H1 (cell line): ENCODE results near the gene CDK12. TPM values are rescaled to one million over a fixed set of nuclear protein-coding genes. Genes with fewer than 3 reads are reported as not detected.
A peak's percentile ranks its signal among the peaks of the same experiment; 100 is the strongest.

Experiments
- CTCF ChIA-PET: fragments of 300-600 bp; sonication (Branson Sonifier 250); formaldehyde crosslinking; loops from one replicate; lab custom pipeline; 2021; ENCODE audit not compliant: partially characterized antibody; lab: Charles Lee
- POLR2A ChIA-PET: fragments of 300-600 bp; sonication (Branson Sonifier 250); formaldehyde crosslinking; loops from one replicate; lab custom pipeline; 2021; ENCODE audit warnings: inconsistent platforms; ENCODE audit not compliant: partially characterized antibody; lab: Charles Lee
- DNase-seq, 2 experiments: peaks; one replicate each; pipeline versions ENCODE4 v3.0.0 to v3.0.0-alpha.2; 2010 to 2022; ENCODE audit warnings: low spot score in 2 of 2, low read depth in 1 of 2, mixed read lengths in 1 of 2
- FAIRE-seq: peaks from 2 replicates; lab custom pipeline; 2011; peaks lifted over from hg19 to GRCh38; lab: Jason Lieb, UNC
- H2AFZ ChIP-seq: 2 replicates; pipeline ENCODE4 v1.8.1; 2012; ENCODE audit warnings: low read length, inconsistent platforms
- H2AK5ac ChIP-seq: 2 replicates; pipeline ENCODE4 v1.6.1; 2013; ENCODE audit warnings: low read depth, low read length
- H2BK120ac ChIP-seq: replicated peaks from 2 replicates; pipeline ENCODE3; 2013; ENCODE audit warnings: low read depth, low read length, inconsistent platforms
- H2BK12ac ChIP-seq: 2 replicates; pipeline ENCODE4 v1.6.1; 2013; ENCODE audit warnings: low read depth, low read length
- H2BK15ac ChIP-seq: 2 replicates; pipeline ENCODE4 v1.6.1; 2013; ENCODE audit warnings: low read length
- H2BK20ac ChIP-seq: 2 replicates; pipeline ENCODE4 v1.6.1; 2013; ENCODE audit warnings: low read length
- H2BK5ac ChIP-seq: 2 replicates; pipeline ENCODE4 v1.6.1; 2013; ENCODE audit warnings: low read depth, low read length
- H3K14ac ChIP-seq: 2 replicates; pipeline ENCODE4 v1.6.1; 2013; ENCODE audit warnings: inconsistent platforms; ENCODE audit not compliant: insufficient read length
- H3K18ac ChIP-seq: 2 replicates; pipeline ENCODE4 v1.6.1; 2013; ENCODE audit warnings: low read length; ENCODE audit errors: extremely low read depth
- H3K23ac ChIP-seq: 2 replicates; pipeline ENCODE4 v1.6.1; 2013; ENCODE audit warnings: inconsistent platforms; ENCODE audit not compliant: insufficient read length
- H3K23me2 ChIP-seq: 2 replicates; pipeline ENCODE4 v1.6.1; 2013; ENCODE audit warnings: low read depth, low read length
- H3K27ac ChIP-seq: 2 replicates; pipeline ENCODE4 v1.6.1; 2011; ENCODE audit warnings: low read depth, low read length, inconsistent platforms
- H3K27me3 ChIP-seq, 4 experiments: replicated peaks in 1 of 4; 1 replicate in 1 of 4; 2 replicates in 3 of 4; pipeline versions ENCODE4 v1.6.1 to v1.8.1; 2011 to 2013; ENCODE audit warnings: low read length in 3 of 4, mild to moderate bottlenecking in 3 of 4, inconsistent platforms in 2 of 4, mixed read lengths in 2 of 4, moderate library complexity in 1 of 4; ENCODE audit not compliant: control insufficient read depth in 3 of 4, insufficient read depth in 3 of 4; ENCODE audit errors: extremely low read depth in 1 of 4
- H3K36me3 ChIP-seq, 4 experiments: 2 replicates each; pipeline versions ENCODE4 v1.6.1 to v1.8.1; 2011 to 2013; ENCODE audit warnings: mild to moderate bottlenecking in 4 of 4, low read length in 3 of 4, moderate library complexity in 2 of 4, control low read depth in 1 of 4, inconsistent platforms in 1 of 4; ENCODE audit not compliant: insufficient read depth in 4 of 4, control insufficient read depth in 2 of 4
- H3K4ac ChIP-seq: replicated peaks from 2 replicates; pipeline ENCODE3; 2013; ENCODE audit warnings: low read length, low read depth, mixed read lengths, inconsistent platforms; ENCODE audit not compliant: insufficient read length
- H3K4me1 ChIP-seq, 4 experiments: replicated peaks in 1 of 4; 1 replicate in 1 of 4; 2 replicates in 3 of 4; pipeline versions ENCODE4 v1.6.1 to v1.8.1; 2011 to 2013; ENCODE audit warnings: low read length in 3 of 4, inconsistent platforms in 2 of 4, mixed read lengths in 1 of 4; ENCODE audit not compliant: insufficient read depth in 4 of 4, control insufficient read depth in 3 of 4
- H3K4me2 ChIP-seq, 2 experiments: 2 replicates each; pipeline versions ENCODE4 v1.6.1 to v1.8.1; 2011 to 2013; ENCODE audit warnings: low read depth in 2 of 2, low read length in 2 of 2, control low read depth in 1 of 2, inconsistent platforms in 1 of 2, mild to moderate bottlenecking in 1 of 2; ENCODE audit not compliant: insufficient read depth in 1 of 2
- H3K4me3 ChIP-seq, 4 experiments: fragments of 200-600, 300-600 bp in 1 of 4; sonication (generic), shearing (Covaris generic), sonication (Bioruptor Twin) in 1 of 4; 2 replicates each; pipeline versions ENCODE4 v1.5.1 to v1.8.1; 2011 to 2016; ENCODE audit warnings: low read length in 4 of 4, low read depth in 3 of 4, control low read depth in 2 of 4, inconsistent platforms in 2 of 4, mild to moderate bottlenecking in 2 of 4, mixed read lengths in 1 of 4, moderate library complexity in 1 of 4; ENCODE audit not compliant: insufficient read depth in 2 of 4; ENCODE audit errors: extremely low read depth in 1 of 4
- H3K56ac ChIP-seq: replicated peaks from 2 replicates; pipeline ENCODE3; 2013; ENCODE audit warnings: low read depth, mild to moderate bottlenecking, mixed read lengths, low read length, inconsistent platforms; ENCODE audit not compliant: insufficient read length
- H3K79me1 ChIP-seq: 2 replicates; pipeline ENCODE4 v1.6.1; 2013; ENCODE audit warnings: low read depth, low read length, control low read depth
- H3K79me2 ChIP-seq, 2 experiments: 2 replicates each; pipeline versions ENCODE4 v1.6.1 to v1.8.1; 2012 to 2013; ENCODE audit warnings: low read length in 2 of 2, mild to moderate bottlenecking in 2 of 2, inconsistent platforms in 1 of 2; ENCODE audit not compliant: insufficient read depth in 2 of 2, control insufficient read depth in 1 of 2
- H3K9ac ChIP-seq, 4 experiments: replicated peaks in 1 of 4; 1 replicate in 1 of 4; 2 replicates in 3 of 4; pipeline versions ENCODE4 v1.6.1 to v1.8.1; 2011 to 2013; ENCODE audit warnings: low read depth in 3 of 4, low read length in 3 of 4, control low read depth in 2 of 4, mild to moderate bottlenecking in 2 of 4, moderate library complexity in 2 of 4, inconsistent platforms in 1 of 4; ENCODE audit errors: extremely low read depth in 1 of 4
- H3K9me3 ChIP-seq, 2 experiments: 2 replicates each; pipeline versions ENCODE4 v1.6.1 to v1.8.1; 2012 to 2013; ENCODE audit warnings: mild to moderate bottlenecking in 2 of 2, moderate library complexity in 2 of 2, control low read depth in 1 of 2, inconsistent platforms in 1 of 2, low read depth in 1 of 2, low read length in 1 of 2, mixed read lengths in 1 of 2; ENCODE audit not compliant: insufficient read depth in 2 of 2
- H4K20me1 ChIP-seq, 2 experiments: replicated peaks in 1 of 2; 2 replicates each; pipeline versions ENCODE3 to v1.8.1; 2011 to 2013; ENCODE audit warnings: inconsistent platforms in 2 of 2, low read length in 2 of 2, mild to moderate bottlenecking in 1 of 2; ENCODE audit not compliant: insufficient read depth in 2 of 2, control insufficient read depth in 1 of 2
- H4K5ac ChIP-seq: 2 replicates; pipeline ENCODE4 v1.6.1; 2013; ENCODE audit warnings: low read length, low read depth, mixed read lengths, inconsistent platforms; ENCODE audit not compliant: insufficient read length
- H4K8ac ChIP-seq: 2 replicates; pipeline ENCODE4 v1.8.0; 2013; ENCODE audit warnings: mild to moderate bottlenecking, moderate library complexity, low read length, inconsistent platforms; ENCODE audit not compliant: insufficient read depth; ENCODE audit errors: extremely low read depth
- H4K91ac ChIP-seq: replicated peaks from 2 replicates; pipeline ENCODE3; 2013; ENCODE audit warnings: low read length, mixed read lengths, inconsistent platforms; ENCODE audit not compliant: insufficient read length
- KDM5A ChIP-seq: fragments of 200-600 bp; IDR thresholded peaks from 2 replicates; pipeline ENCODE4 v1.7.1; 2012; ENCODE audit warnings: mild to moderate bottlenecking, low read length, inconsistent platforms, mixed read lengths
- NRF1 ChIP-seq: IDR thresholded peaks from 2 replicates; pipeline ENCODE4 v1.6.1; 2011; ENCODE audit warnings: mild to moderate bottlenecking, low read depth, low read length, improper control_type of control experiment
- PHF8 ChIP-seq: fragments of 200-600 bp; sonication (generic); conservative IDR thresholded peaks from 2 replicates; pipeline ENCODE4 v1.7.1; 2012; ENCODE audit warnings: low read depth, mild to moderate bottlenecking, inconsistent platforms, low read length, moderate library complexity
- SAP30 ChIP-seq: fragments of 300-600 bp; sonication (generic); IDR thresholded peaks from 2 replicates; pipeline ENCODE4 v1.7.1; 2012; ENCODE audit warnings: low read length, moderate library complexity, mild to moderate bottlenecking, inconsistent platforms; ENCODE audit not compliant: insufficient read depth, insufficient replicate concordance
- SP4 ChIP-seq: IDR thresholded peaks from 2 replicates; pipeline ENCODE4 v1.6.1; 2012; ENCODE audit warnings: low read length, inconsistent platforms
- TCF12 ChIP-seq: IDR thresholded peaks from 2 replicates; pipeline ENCODE4 v1.6.1; 2011; ENCODE audit warnings: low read depth, mild to moderate bottlenecking, low read length
- USF2 ChIP-seq: IDR thresholded peaks from 2 replicates; pipeline ENCODE4 v1.6.1; 2011; ENCODE audit warnings: low read length, improper control_type of control experiment
- WGBS, 2 experiments: shearing (Covaris generic) in 1 of 2; methylation state at CpG; one replicate each; pipeline versions ENCODE4 v1.1.6 to v1.1.7; 2013 to 2015; ENCODE audit warnings: low lambda C conversion rate in 2 of 2, mixed read lengths in 2 of 2, inconsistent platforms in 1 of 2, low coverage in 1 of 2, missing lambda C conversion rate in 1 of 2; ENCODE audit not compliant: insufficient replicate concordance in 2 of 2, insufficient coverage in 1 of 2, insufficient read length in 1 of 2; ENCODE audit errors: extremely low coverage in 1 of 2, missing lambda C conversion rate in 1 of 2; 5-methylcytosine and 5-hydroxymethylcytosine counted together
- polyA plus RNA-seq, 7 experiments: library from polyadenylated mRNA; depleted of rRNA in 3 of 7; stranded (reverse) in 5 of 7; unstranded in 2 of 7; fragments of >200 nt in 5 of 7; fragments of 200-250 nt in 2 of 7; gene quantifications; 1 replicate in 5 of 7; 2 replicates in 1 of 7; 4 replicates in 1 of 7; pipeline versions ENCODE4 v1.2.1 to v1.2.3, GENCODE V29; 2011 to 2013; ENCODE audit warnings: missing spikeins in 2 of 7, mixed read lengths in 2 of 7
- total RNA-seq: library from RNA; stranded (reverse); fragmentation: NEBNext Ultra II Directional; extraction: Animal tissue kit (Norgen Biotek cat#: 25700); gene quantifications from 2 replicates; pipeline ENCODE4 v1.2.1, GENCODE V29; 2021

Gene CDK12
- total and polyA plus RNA-seq, 2 of the 8 experiments (the other 6 are each of a cell fraction or from before 2014, with no cell fraction given): 14.8 to 70.3 TPM

- Histone ChIP-seq H3K23me2 (no peaks in the 10 kb centered on the region; the same call in 1 of the 2 replicates), H2BK15ac (no peak overlapping the region), H2AK5ac (no peak overlapping the region), H4K91ac (no peak overlapping the region), H4K8ac (no peak overlapping the region; the same call in 1 of the 2 replicates), H4K5ac (no peak overlapping the region), H3K4ac (no peak overlapping the region), H2BK5ac (no peak overlapping the region), H3K4me3 (no peak overlapping the region), H3K27me3 (no peaks in the 10 kb centered on the region), H3K36me3 (peaks cover 0 to 3% (median 0%) of the 10 kb centered on the region in 4 experiments; a peak in 1 of 8 replicates), H3K56ac (no peak overlapping the region), H2AFZ (no peak overlapping the region), H3K14ac (no peak overlapping the region), H2BK120ac (no peak overlapping the region), H3K18ac (no peak overlapping the region), H3K79me2 (no peaks in the 10 kb centered on the region), H3K79me1 (no peaks in the 10 kb centered on the region), H3K9ac (no peak overlapping the region), H2BK12ac (no peak overlapping the region), H3K23ac (no peak overlapping the region), H3K4me2 (peak overlapping the region; percentile 16 to 30; a peak in 3 of 4 replicates), H3K9me3 (no peaks in the 10 kb centered on the region), H3K4me1 (peaks cover 0 to 10% (median 4%) of the 10 kb centered on the region in 4 experiments; a peak in 4 of 7 replicates), H3K27ac (no peak overlapping the region), H2BK20ac (no peak overlapping the region), H4K20me1 (no peaks in the 10 kb centered on the region)
- WGBS, 2 experiments: 56% methylated on average over 2 of the region's 2 CpGs; no CpG with 5 or more reads in 1 of the 2 experiments
- FAIRE-seq (peak; percentile 52), DNase-seq (no peak)
- ChIA-PET POLR2A (interaction anchor here (1.6 to 2.4 kb wide), 2 partner anchors 11 to 18 kb away, joined by 4 to 7 read pairs; no protein-coding TSS in a partner anchor), CTCF (interaction anchor here (0.6 to 15.9 kb wide), 6 partner anchors 5 to 124 kb away, joined by 3 to 216 read pairs (median 28); no protein-coding TSS in a partner anchor)
- TF ChIP-seq TCF12: 0 out of 2 replicates have a peak, but pooled peaks have one; percentile 66
- TF ChIP-seq SP4: no peak
- no peak for TF ChIP-seq NRF1
- no peak for TF ChIP-seq SAP30
- no peak for TF ChIP-seq USF2
- TF ChIP-seq PHF8: no peak
- TF ChIP-seq KDM5A: no peak
These were observed 94.1 kb downstream of the CDK12 start for GRCh38 chr17:39555368-39555767.
